Loucy (cell line): ENCODE measurements around the gene GULP1.

Experiments
- H2AFZ ChIP-seq: fragments of 200-600 bp; sonication (generic); 2 replicates; pipeline ENCODE4 v1.6.0; 2016; ENCODE audit warnings: antibody characterized with exemption, mild to moderate bottlenecking, low read length, moderate library complexity
- H3F3A ChIP-seq: fragments of 200-600 bp; 2 replicates; pipeline ENCODE4 v1.6.0; 2016; ENCODE audit warnings: antibody characterized with exemption, low read depth, mild to moderate bottlenecking
- H3K27me3 ChIP-seq: fragments of 200-600 bp; sonication (generic); 2 replicates; pipeline ENCODE4 v1.6.1; 2014; ENCODE audit warnings: low read length, mild to moderate bottlenecking; ENCODE audit not compliant: insufficient read depth, poor library complexity, severe bottlenecking
- H3K36me3 ChIP-seq: fragments of 200-600 bp; sonication (generic); 2 replicates; pipeline ENCODE4 v1.6.1; 2016; ENCODE audit warnings: low read length; ENCODE audit not compliant: insufficient read depth
- H3K4me1 ChIP-seq: fragments of 200-600 bp; sonication (generic); 2 replicates; pipeline ENCODE4 v1.5.1; 2014; ENCODE audit warnings: low read length, mild to moderate bottlenecking; ENCODE audit not compliant: insufficient read depth, poor library complexity, severe bottlenecking
- H3K4me2 ChIP-seq: fragments of 200-600 bp; sonication (generic); 2 replicates; pipeline ENCODE4 v1.6.0; 2014; ENCODE audit warnings: antibody characterized with exemption, low read length, low read depth, mild to moderate bottlenecking; ENCODE audit not compliant: poor library complexity, severe bottlenecking
- H3K4me3 ChIP-seq: fragments of 200-600 bp; sonication (generic); 2 replicates; pipeline ENCODE4 v1.5.1; 2014; ENCODE audit warnings: low read length, mild to moderate bottlenecking, mixed read lengths; ENCODE audit not compliant: poor library complexity, severe bottlenecking
- H3K79me2 ChIP-seq: fragments of 200-600 bp; sonication (generic); 2 replicates; pipeline ENCODE4 v1.6.1; 2014; ENCODE audit warnings: low read length; ENCODE audit not compliant: insufficient read depth
- H3K9ac ChIP-seq: fragments of 200-600 bp; sonication (generic); 2 replicates; pipeline ENCODE4 v1.6.0; 2014; ENCODE audit warnings: mild to moderate bottlenecking, low read depth, low read length, moderate library complexity; ENCODE audit not compliant: poor library complexity, severe bottlenecking
- H3K9me2 ChIP-seq: fragments of 200-600 bp; sonication (generic); replicated peaks from 2 replicates; pipeline ENCODE4 v1.6.1; 2016; ENCODE audit warnings: low read depth, low read length, mixed read lengths
- H3K9me3 ChIP-seq: fragments of 200-600 bp; sonication (generic); 2 replicates; pipeline ENCODE4 v1.6.1; 2014; ENCODE audit warnings: mild to moderate bottlenecking, antibody characterized with exemption, low read length, low read depth; ENCODE audit not compliant: insufficient read depth
- H4K20me1 ChIP-seq: fragments of 200-600 bp; sonication (generic); 2 replicates; pipeline ENCODE4 v1.6.0; 2014; ENCODE audit warnings: antibody characterized with exemption, low read length, mild to moderate bottlenecking; ENCODE audit not compliant: insufficient read depth, poor library complexity, severe bottlenecking
- EZH2phosphoT487 ChIP-seq: fragments of 200-600 bp; IDR thresholded peaks from 2 replicates; pipeline ENCODE4 v1.6.1; 2018; ENCODE audit warnings: antibody characterized with exemption, mild to moderate bottlenecking, moderate library complexity, borderline replicate concordance
- TF ChIP-seq, protein P1 (sequence below): fragments of 200-600 bp; sonication (generic); conservative IDR thresholded peaks from 2 replicates; pipeline ENCODE4 v1.5.1; 2014; ENCODE audit warnings: mild to moderate bottlenecking, antibody characterized with exemption, low read length

Gene GULP1

DNA sequence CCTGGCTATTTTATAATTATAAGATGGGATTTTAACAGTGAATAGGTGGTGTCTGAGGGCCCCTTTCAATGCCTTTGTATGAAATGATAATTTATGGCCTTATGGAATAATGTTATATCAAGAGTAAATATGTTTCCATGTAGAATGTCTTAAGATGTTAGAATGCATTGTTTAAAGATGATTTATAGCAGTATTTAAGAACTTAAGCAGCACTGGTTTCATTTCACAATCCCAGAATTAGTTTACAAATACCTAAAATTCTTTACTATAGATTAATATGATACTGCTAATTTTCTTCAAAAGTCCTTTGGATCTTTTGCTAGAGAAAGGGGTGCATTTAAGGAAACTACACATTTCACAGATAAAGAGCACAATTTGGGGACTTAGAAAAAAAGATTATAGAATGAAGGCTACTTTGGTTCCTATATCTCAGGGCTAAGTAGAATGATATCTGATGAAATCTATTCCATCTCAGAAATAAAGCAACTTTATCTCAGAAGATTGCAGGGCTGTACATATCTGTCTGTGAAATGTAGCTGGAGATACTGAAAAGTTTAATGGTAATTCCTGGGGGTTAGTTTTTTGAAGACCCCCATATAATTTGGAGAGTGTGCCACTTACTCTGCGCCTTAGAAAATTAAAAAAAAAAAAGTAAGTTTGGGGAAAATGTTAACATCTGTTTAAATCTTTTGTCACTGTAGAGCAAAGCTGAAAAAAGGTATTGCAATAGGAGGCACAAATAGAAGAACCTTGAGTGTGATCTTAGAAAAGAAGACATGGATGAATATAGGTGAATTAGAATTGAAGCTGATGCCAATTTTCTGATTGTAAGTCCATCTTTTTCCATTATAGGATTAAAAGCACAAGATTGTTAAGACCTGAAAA lies 123.4 kb downstream of the GULP1 start:
- Histone ChIP-seq H3K4me2 (no peak overlapping the region), H3F3A (no peaks in the 10 kb centered on the region), H3K36me3 (no peaks in the 10 kb centered on the region), H3K9ac (no peak overlapping the region), H3K9me2 (no peaks in the 10 kb centered on the region), H3K9me3 (no peaks in the 10 kb centered on the region; the same call in 1 of the 2 replicates), H3K79me2 (no peaks in the 10 kb centered on the region), H4K20me1 (no peaks in the 10 kb centered on the region), H3K27me3 (no peaks in the 10 kb centered on the region), H3K4me1 (no peaks in the 10 kb centered on the region), H2AFZ (no peak overlapping the region), H3K4me3 (no peak overlapping the region)
- TF ChIP-seq EZH2phosphoT487, result no peak
- TF ChIP-seq, protein P1, sequence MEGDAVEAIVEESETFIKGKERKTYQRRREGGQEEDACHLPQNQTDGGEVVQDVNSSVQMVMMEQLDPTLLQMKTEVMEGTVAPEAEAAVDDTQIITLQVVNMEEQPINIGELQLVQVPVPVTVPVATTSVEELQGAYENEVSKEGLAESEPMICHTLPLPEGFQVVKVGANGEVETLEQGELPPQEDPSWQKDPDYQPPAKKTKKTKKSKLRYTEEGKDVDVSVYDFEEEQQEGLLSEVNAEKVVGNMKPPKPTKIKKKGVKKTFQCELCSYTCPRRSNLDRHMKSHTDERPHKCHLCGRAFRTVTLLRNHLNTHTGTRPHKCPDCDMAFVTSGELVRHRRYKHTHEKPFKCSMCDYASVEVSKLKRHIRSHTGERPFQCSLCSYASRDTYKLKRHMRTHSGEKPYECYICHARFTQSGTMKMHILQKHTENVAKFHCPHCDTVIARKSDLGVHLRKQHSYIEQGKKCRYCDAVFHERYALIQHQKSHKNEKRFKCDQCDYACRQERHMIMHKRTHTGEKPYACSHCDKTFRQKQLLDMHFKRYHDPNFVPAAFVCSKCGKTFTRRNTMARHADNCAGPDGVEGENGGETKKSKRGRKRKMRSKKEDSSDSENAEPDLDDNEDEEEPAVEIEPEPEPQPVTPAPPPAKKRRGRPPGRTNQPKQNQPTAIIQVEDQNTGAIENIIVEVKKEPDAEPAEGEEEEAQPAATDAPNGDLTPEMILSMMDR, result no peak

DNA sequence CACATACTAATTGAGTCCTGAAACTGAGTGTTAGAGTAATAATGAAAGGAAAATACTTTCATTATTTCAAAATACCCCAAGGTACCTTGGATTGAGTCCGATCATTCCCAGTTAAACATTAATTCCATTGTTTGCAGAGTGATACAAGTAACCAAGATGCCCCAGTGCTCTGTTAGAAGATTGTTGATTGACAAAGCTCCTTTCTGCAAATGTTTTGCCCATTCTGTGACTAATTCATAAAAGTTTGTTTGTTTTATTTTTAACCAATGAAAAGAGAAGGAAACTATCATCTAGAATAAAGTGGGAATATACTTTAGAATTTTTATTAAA lies 124.0 kb downstream of the GULP1 start:
- Histone ChIP-seq H4K20me1 (no peaks in the 10 kb centered on the region), H3K4me2 (no peak overlapping the region), H3F3A (no peaks in the 10 kb centered on the region), H2AFZ (no peak overlapping the region), H3K36me3 (no peaks in the 10 kb centered on the region), H3K79me2 (no peaks in the 10 kb centered on the region), H3K4me1 (no peaks in the 10 kb centered on the region), H3K9me3 (no peaks in the 10 kb centered on the region; the same call in 1 of the 2 replicates), H3K27me3 (no peaks in the 10 kb centered on the region), H3K4me3 (no peak overlapping the region), H3K9ac (no peak overlapping the region), H3K9me2 (no peaks in the 10 kb centered on the region)
- TF ChIP-seq EZH2phosphoT487, result no peak
- TF ChIP-seq, protein P1, result no peak

DNA sequence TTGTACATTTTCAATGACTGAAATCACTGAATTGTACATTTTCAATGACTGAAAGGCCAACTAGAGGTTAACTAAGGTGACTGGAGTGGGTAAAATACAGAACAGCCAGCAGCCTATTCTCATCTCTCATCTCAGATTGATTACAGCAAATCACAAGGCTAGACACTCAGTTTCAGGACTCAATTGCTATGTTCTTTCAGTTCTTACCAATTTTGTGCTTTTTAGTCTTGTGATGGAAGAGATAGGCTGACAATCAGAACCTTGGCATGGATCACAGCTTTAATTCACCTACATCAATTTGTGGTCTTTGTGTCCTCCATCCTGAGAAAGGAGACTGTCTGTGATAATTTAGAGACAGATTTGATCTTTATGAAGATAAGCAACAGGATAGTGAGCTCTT lies 124.7 kb downstream of the GULP1 start:
- Histone ChIP-seq H4K20me1 (no peaks in the 10 kb centered on the region), H3K4me2 (no peak overlapping the region), H3K27me3 (no peaks in the 10 kb centered on the region), H3F3A (no peaks in the 10 kb centered on the region), H3K79me2 (no peaks in the 10 kb centered on the region), H3K9ac (no peak overlapping the region), H3K36me3 (no peaks in the 10 kb centered on the region), H3K4me1 (no peaks in the 10 kb centered on the region), H2AFZ (no peak overlapping the region), H3K4me3 (no peak overlapping the region), H3K9me2 (no peaks in the 10 kb centered on the region), H3K9me3 (no peaks in the 10 kb centered on the region; the same call in 1 of the 2 replicates)
- TF ChIP-seq, protein P1, result no peak
- TF ChIP-seq EZH2phosphoT487, result no peak
